Lower leg skin (tissue), 3 donors: Measurements from ENCODE around the gene DPYD.

Source experiments
- POLR2A ChIP-seq, 2 donors: fragments of 450-650 bp; IDR thresholded peaks; one replicate each; pipeline ENCODE4 v1.6.1; 2016 to 2017; ENCODE audit warnings: antibody characterized with exemption in 2 of 2, mild to moderate bottlenecking in 1 of 2, moderate library complexity in 1 of 2
- TF ChIP-seq, protein P1 (sequence below), 3 donors: fragments of 450-650 bp; IDR thresholded peaks; one replicate each; pipeline ENCODE4 v1.5.1; 2016; ENCODE audit warnings: antibody characterized with exemption in 3 of 3, mild to moderate bottlenecking in 3 of 3, moderate library complexity in 2 of 3

DNA sequence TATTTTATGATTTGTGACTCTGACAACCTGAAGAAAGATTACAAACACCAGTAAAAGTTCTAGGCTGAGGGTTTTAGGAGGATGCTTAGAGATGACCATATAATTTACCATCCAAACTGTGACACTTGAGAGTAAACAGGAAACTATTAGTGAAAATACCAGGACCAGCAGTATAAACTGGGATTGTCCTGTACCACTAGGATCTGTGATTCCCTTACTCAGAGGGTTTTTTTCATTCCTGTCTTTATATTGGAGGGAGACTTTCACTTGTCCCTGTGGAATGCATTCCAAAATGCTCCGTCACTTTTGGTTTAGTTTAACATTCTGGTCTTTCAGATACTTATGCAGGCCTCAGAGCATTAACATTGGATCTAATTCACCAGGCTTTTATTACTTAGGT is 716.4 kb downstream of the DPYD start:
- TF ChIP-seq, protein P1, sequence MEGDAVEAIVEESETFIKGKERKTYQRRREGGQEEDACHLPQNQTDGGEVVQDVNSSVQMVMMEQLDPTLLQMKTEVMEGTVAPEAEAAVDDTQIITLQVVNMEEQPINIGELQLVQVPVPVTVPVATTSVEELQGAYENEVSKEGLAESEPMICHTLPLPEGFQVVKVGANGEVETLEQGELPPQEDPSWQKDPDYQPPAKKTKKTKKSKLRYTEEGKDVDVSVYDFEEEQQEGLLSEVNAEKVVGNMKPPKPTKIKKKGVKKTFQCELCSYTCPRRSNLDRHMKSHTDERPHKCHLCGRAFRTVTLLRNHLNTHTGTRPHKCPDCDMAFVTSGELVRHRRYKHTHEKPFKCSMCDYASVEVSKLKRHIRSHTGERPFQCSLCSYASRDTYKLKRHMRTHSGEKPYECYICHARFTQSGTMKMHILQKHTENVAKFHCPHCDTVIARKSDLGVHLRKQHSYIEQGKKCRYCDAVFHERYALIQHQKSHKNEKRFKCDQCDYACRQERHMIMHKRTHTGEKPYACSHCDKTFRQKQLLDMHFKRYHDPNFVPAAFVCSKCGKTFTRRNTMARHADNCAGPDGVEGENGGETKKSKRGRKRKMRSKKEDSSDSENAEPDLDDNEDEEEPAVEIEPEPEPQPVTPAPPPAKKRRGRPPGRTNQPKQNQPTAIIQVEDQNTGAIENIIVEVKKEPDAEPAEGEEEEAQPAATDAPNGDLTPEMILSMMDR (IDR thresholded peaks at IDR 0.05): no peak
- no peak for TF ChIP-seq POLR2A (IDR thresholded peaks at IDR 0.05)
